ENCODE results near the gene PPP2R2C. TPM values are rescaled to one million over a fixed set of nuclear protein-coding genes. Genes with fewer than 3 reads are reported as not detected.

Gene PPP2R2C
- total and polyA plus RNA-seq, 10 of the 15 experiments (the other 5 are each of a cell fraction or from before 2014, with no cell fraction given), result 0.13 to 0.15 TPM; not detected in 8

GRCh38 chr4:6478546-6479220 lies 6.3 kb upstream of the PPP2R2C start:
- H3K9ac ChIP-seq (ENCODE audit: control insufficient read depth, insufficient read depth, low read length), result no peak overlapping the region
- H3K36me3 ChIP-seq (ENCODE audit: control insufficient read depth in 2 of 2, insufficient read depth in 2 of 2, low read length in 1 of 2), result no peaks in the 10 kb centered on the region
- POLR2A ChIA-PET, result no interaction called here
- 20% methylated on average over 17 of the region's 17 CpGs for WGBS (ENCODE audit: insufficient coverage, insufficient replicate concordance, low lambda C conversion rate, missing lambda C conversion rate)
- H3K4me3 ChIP-seq, result no peak overlapping the region
- no peaks in the 10 kb centered on the region for H3K79me2 ChIP-seq (ENCODE audit: control insufficient read depth, insufficient read depth, low read length)
- intact Hi-C loops (cut with micrococcal nuclease; ENCODE audit: unreplicated experiment), result no loop called here
- RAD21 ChIA-PET (ENCODE audit: unreplicated experiment), result no interaction called here
- H2AFZ ChIP-seq (ENCODE audit: control insufficient read depth, low read depth, low read length), result no peak overlapping the region
- no peaks in the 10 kb centered on the region for H4K20me1 ChIP-seq (ENCODE audit: control insufficient read depth, insufficient read depth)
- H3K4me2 ChIP-seq (ENCODE audit: control insufficient read depth, insufficient read depth), result no peak overlapping the region
- SMC1A ChIA-PET (ENCODE audit: uncharacterized antibody, unreplicated experiment), result no interaction called here
- H3K9me3 ChIP-seq (replicated peaks; ENCODE audit: control insufficient read depth, insufficient read depth, low read length), result no peaks in the 10 kb centered on the region; the same call in 2 of the 3 replicates
- H3K27ac ChIP-seq (ENCODE audit: control insufficient read depth, insufficient read depth), result no peak overlapping the region
- no peaks in the 10 kb centered on the region; a peak in 1 of 4 replicates for H3K27me3 ChIP-seq (replicated peaks in 1 of 2; ENCODE audit: control insufficient read depth in 2 of 2, insufficient read depth in 2 of 2, low read length in 1 of 2)
- no peak for ATAC-seq
- CTCF ChIA-PET, result no interaction called here
- DNase-seq (ENCODE audit: low read depth, low spot score), result no peak
- H3K4me1 ChIP-seq (ENCODE audit: control insufficient read depth, insufficient read depth, low read length), result no peaks in the 10 kb centered on the region
- TF ChIP-seq SREBF1 (IDR thresholded peaks at IDR 0.05; ENCODE audit: low read length) (no peak), FOXM1 (IDR thresholded peaks at IDR 0.05; ENCODE audit: low read depth, low read length) (no peak), LARP7 (IDR thresholded peaks at IDR 0.05) (no peak), PRDM15 (CRISPR knock-in tag; IDR thresholded peaks at IDR 0.05) (no peak), MLLT1 (IDR thresholded peaks at IDR 0.05) (no peak), PKNOX1 (IDR thresholded peaks at IDR 0.05) (no peak), IRF5 (IDR thresholded peaks at IDR 0.05; ENCODE audit: borderline replicate concordance) (no peak), POU2F2 (IDR thresholded peaks at IDR 0.05; ENCODE audit: borderline replicate concordance, low read depth, low read length) (no peak), ZNF207 (IDR thresholded peaks at IDR 0.05; ENCODE audit: borderline replicate concordance) (no peak)
- no TSS peak for BruUV-seq (replicated peaks)
- in situ Hi-C loops (cut with MboI), result no loop called here
- no peak for FAIRE-seq

Measured in GM12878 (cell line).